ENCODE data around the gene CPNE2.

Gene CPNE2

DNA sequence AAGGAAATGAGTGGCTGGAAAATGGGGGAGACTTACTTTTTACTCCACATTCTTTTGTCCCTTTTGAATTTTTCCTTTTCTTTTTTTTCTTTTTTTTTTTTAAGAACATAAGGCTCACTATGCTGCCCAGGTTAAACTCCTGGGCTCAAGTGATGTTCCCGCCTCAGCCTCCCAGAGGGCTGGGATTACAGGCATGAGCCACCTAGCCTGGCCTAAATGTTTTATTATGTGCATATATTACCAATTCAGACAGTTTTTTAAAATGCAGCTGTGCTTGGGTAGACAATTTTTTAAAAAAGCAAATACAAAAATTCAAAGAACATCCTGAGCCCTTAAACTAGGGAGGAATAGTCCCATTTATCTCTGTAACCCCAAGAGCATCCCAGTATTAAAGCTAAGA, 65.2 kb downstream of the CPNE2 start:
- TF ChIP-seq, protein P1, sequence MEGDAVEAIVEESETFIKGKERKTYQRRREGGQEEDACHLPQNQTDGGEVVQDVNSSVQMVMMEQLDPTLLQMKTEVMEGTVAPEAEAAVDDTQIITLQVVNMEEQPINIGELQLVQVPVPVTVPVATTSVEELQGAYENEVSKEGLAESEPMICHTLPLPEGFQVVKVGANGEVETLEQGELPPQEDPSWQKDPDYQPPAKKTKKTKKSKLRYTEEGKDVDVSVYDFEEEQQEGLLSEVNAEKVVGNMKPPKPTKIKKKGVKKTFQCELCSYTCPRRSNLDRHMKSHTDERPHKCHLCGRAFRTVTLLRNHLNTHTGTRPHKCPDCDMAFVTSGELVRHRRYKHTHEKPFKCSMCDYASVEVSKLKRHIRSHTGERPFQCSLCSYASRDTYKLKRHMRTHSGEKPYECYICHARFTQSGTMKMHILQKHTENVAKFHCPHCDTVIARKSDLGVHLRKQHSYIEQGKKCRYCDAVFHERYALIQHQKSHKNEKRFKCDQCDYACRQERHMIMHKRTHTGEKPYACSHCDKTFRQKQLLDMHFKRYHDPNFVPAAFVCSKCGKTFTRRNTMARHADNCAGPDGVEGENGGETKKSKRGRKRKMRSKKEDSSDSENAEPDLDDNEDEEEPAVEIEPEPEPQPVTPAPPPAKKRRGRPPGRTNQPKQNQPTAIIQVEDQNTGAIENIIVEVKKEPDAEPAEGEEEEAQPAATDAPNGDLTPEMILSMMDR (IDR thresholded peaks at IDR 0.05; ENCODE audit: control insufficient read depth, extremely low read depth, insufficient read depth): no peak
- DNase-seq (ENCODE audit: low read depth): no peak
- H3K4me3 ChIP-seq (ENCODE audit: low read depth, low read length): no peak overlapping the region

GRCh38 chr16:57159447-57159846, 67.1 kb downstream of the CPNE2 start:
- TF ChIP-seq, protein P1 (IDR thresholded peaks at IDR 0.05; ENCODE audit: control insufficient read depth, extremely low read depth, insufficient read depth): no peak
- H3K4me3 ChIP-seq (ENCODE audit: low read depth, low read length): no peak overlapping the region
- DNase-seq (ENCODE audit: low read depth): no peak

GRCh38 chr16:57163842-57164241, 71.5 kb downstream of the CPNE2 start:
- no peak overlapping the region for H3K4me3 ChIP-seq (ENCODE audit: low read depth, low read length)
- TF ChIP-seq, protein P1 (IDR thresholded peaks at IDR 0.05; ENCODE audit: control insufficient read depth, extremely low read depth, insufficient read depth): no peak
- no peak for DNase-seq (ENCODE audit: low read depth)

DNA sequence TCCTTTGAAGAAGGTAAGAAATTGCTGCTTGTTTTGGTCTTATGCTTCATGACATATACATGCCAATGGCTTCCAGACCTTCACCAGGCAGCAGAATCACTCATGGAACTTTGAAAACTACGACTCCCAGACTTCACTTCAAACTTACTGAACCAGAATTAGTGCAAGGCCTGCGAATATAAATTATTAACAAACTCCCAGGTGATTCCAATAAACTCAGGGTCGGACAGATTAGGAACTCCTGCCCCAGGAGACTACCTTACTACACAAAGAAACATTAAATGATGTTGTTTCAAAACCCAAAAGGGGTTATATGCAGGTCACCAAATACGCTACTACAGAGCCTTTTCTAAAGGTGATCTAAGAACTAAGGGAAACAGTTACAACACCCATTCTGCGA, 73.1 kb downstream of the CPNE2 start:
- TF ChIP-seq, protein P1 (IDR thresholded peaks at IDR 0.05; ENCODE audit: control insufficient read depth, extremely low read depth, insufficient read depth): no peak
- DNase-seq (ENCODE audit: low read depth): no peak
- no peak overlapping the region for H3K4me3 ChIP-seq (ENCODE audit: low read depth, low read length)

DNA sequence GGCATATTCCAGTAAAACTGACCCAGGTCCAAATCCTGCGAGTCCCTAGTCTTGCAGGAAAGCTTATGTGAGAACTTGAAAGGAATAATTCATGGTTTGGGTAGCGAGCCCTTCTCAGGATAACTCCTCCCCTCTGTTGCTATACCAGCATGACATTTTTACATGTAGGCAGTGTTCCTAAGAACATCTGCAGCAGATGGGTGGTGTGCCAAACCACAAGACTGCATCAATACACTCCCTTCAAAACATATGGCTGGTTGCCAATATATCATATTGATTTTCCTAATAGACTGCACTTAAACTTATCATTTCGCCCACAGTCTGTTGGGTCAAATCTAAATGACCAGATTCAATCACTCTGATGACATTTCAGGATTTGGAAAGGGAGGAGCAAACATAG, 73.6 kb downstream of the CPNE2 start:
- DNase-seq (ENCODE audit: low read depth): no peak
- H3K4me3 ChIP-seq (ENCODE audit: low read depth, low read length): no peak overlapping the region

GRCh38 chr16:57166451-57166850, 74.1 kb downstream of the CPNE2 start:
- H3K4me3 ChIP-seq (ENCODE audit: low read depth, low read length): no peak overlapping the region
- TF ChIP-seq, protein P1 (IDR thresholded peaks at IDR 0.05; ENCODE audit: control insufficient read depth, extremely low read depth, insufficient read depth): no peak
- no peak for DNase-seq (ENCODE audit: low read depth)

More for the DNA sequence above, 73.6 kb downstream of the CPNE2 start:
- TF ChIP-seq, protein P1 (IDR thresholded peaks at IDR 0.05; ENCODE audit: control insufficient read depth, extremely low read depth, insufficient read depth): no peak

DNA sequence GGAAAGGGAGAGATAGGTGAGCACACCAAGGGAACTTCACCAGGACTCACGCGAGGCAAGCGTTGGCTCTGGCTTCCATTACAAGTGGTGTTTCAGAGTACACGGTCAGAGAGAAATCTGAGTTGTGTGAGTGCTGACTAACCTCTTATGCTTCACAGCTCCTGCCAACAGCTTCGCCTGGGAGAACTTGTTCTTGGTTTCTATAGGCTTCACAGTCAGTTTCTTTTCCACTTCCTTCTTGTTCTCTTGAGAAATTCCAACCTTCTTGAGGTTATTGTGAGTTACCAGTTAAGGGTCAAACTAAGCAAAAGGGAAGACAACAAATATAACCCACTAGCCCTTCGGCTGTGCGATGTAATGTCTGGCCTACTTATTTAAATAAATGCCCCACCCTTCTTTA, 74.6 kb downstream of the CPNE2 start:
- TF ChIP-seq, protein P1 (IDR thresholded peaks at IDR 0.05; ENCODE audit: control insufficient read depth, extremely low read depth, insufficient read depth): no peak

More for the DNA sequence above, 74.6 kb downstream of the CPNE2 start:
- no peak for DNase-seq (ENCODE audit: low read depth)
- H3K4me3 ChIP-seq (ENCODE audit: low read depth, low read length): no peak overlapping the region
